GM12878 (cell line): ENCODE data around the gene PPIF. TPM values are rescaled to one million over a fixed set of nuclear protein-coding genes. Genes with fewer than 3 reads are reported as not detected.

ENCODE experiments used
- ATAC-seq: fragments of 200-7000 bp; cut with Tn5 transposase; 3 replicates; pipeline ENCODE4 v1.9.1; 2020; ENCODE audit warnings: mild to moderate bottlenecking, moderate library complexity
- BruUV-seq: library from RNA; stranded (reverse); fragments of 400-500 nt; replicated peaks from 2 replicates; lab custom pipeline; 2021; lab: Mats Ljungman, UMichigan
- CTCF ChIA-PET: fragments of 300-600 bp; sonication (Branson Sonifier 250); formaldehyde crosslinking; extraction: SDS; loops from one replicate; lab custom pipeline; 2021; ENCODE audit warnings: inconsistent platforms; lab: Yijun Ruan, JAX
- POLR2A ChIA-PET: fragments of 350-600 bp; formaldehyde crosslinking; extraction: SDS; loops from one replicate; lab custom pipeline; 2021; ENCODE audit warnings: inconsistent platforms; lab: Charles Lee
- RAD21 ChIA-PET: fragments of 300-600 bp; sonication (Branson Sonifier 250); formaldehyde crosslinking; loops from one replicate; lab custom pipeline; 2023; ENCODE audit warnings: antibody characterized with exemption; ENCODE audit not compliant: unreplicated experiment; lab: Charles Lee
- SMC1A ChIA-PET: fragments of 300-600 bp; sonication (Branson Sonifier 250); formaldehyde crosslinking; loops from one replicate; lab custom pipeline; 2023; ENCODE audit not compliant: unreplicated experiment, uncharacterized antibody; lab: Charles Lee
- DNase-seq: peaks from one replicate; pipeline ENCODE4 v3.0.0-alpha.2; 2011; ENCODE audit warnings: low read depth, low spot score
- FAIRE-seq: peaks from 3 replicates; lab custom pipeline; 2011; peaks lifted over from hg19 to GRCh38; lab: Jason Lieb, UNC
- H2AFZ ChIP-seq: 2 replicates; pipeline ENCODE4 v1.6.0; 2011; ENCODE audit warnings: low read depth, low read length, control low read depth; ENCODE audit not compliant: control insufficient read depth
- H3K27ac ChIP-seq: 2 replicates; pipeline ENCODE4 v1.5.1; 2011; ENCODE audit warnings: control low read depth; ENCODE audit not compliant: control insufficient read depth, insufficient read depth
- H3K27me3 ChIP-seq, 2 experiments: replicated peaks in 1 of 2; 2 replicates each; pipeline versions ENCODE4 v1.6.0 to v1.6.1; 2011; ENCODE audit warnings: low read length in 1 of 2; ENCODE audit not compliant: control insufficient read depth in 2 of 2, insufficient read depth in 2 of 2
- H3K36me3 ChIP-seq, 2 experiments: 2 replicates each; pipeline ENCODE4 v1.5.1; 2011; ENCODE audit warnings: low read length in 1 of 2; ENCODE audit not compliant: control insufficient read depth in 2 of 2, insufficient read depth in 2 of 2
- H3K4me1 ChIP-seq: 2 replicates; pipeline ENCODE4 v1.6.1; 2011; ENCODE audit warnings: mild to moderate bottlenecking, low read length, moderate library complexity, mixed read lengths; ENCODE audit not compliant: control insufficient read depth, insufficient read depth
- H3K4me2 ChIP-seq: 2 replicates; pipeline ENCODE4 v1.6.0; 2011; ENCODE audit warnings: control low read depth; ENCODE audit not compliant: control insufficient read depth, insufficient read depth
- H3K4me3 ChIP-seq: fragments of 200-600 bp; sonication (generic); 2 replicates; pipeline ENCODE4 v1.5.1; 2016
- H3K79me2 ChIP-seq: 2 replicates; pipeline ENCODE4 v1.6.0; 2011; ENCODE audit warnings: low read length; ENCODE audit not compliant: control insufficient read depth, insufficient read depth
- H3K9ac ChIP-seq: 2 replicates; pipeline ENCODE4 v1.8.0; 2011; ENCODE audit warnings: low read length, control low read depth, mixed read lengths; ENCODE audit not compliant: control insufficient read depth, insufficient read depth
- H3K9me3 ChIP-seq: replicated peaks from 3 replicates; pipeline ENCODE4 v1.5.1; 2011; ENCODE audit warnings: mild to moderate bottlenecking, low read length; ENCODE audit not compliant: control insufficient read depth, insufficient read depth
- H4K20me1 ChIP-seq: 2 replicates; pipeline ENCODE4 v1.6.0; 2011; ENCODE audit not compliant: control insufficient read depth, insufficient read depth
- ASH2L ChIP-seq: fragments of 300-600, 200-600 bp; sonication (generic); IDR thresholded peaks from 2 replicates; pipeline ENCODE4 v1.6.1; 2017; ENCODE audit warnings: low read depth, mild to moderate bottlenecking, borderline replicate concordance
- BACH1 ChIP-seq: fragments of 450-650 bp; IDR thresholded peaks from 2 replicates; pipeline ENCODE4 v1.6.1; 2017; ENCODE audit warnings: mild to moderate bottlenecking, borderline replicate concordance
- CTCF ChIP-seq, 3 experiments: IDR thresholded peaks in 2 of 3; conservative IDR thresholded peaks in 1 of 3; 2 replicates each; pipeline ENCODE4 v1.5.1; 2011; ENCODE audit warnings: low read depth in 3 of 3, low read length in 3 of 3, mild to moderate bottlenecking in 3 of 3, control low read depth in 2 of 3, moderate library complexity in 2 of 3, inconsistent platforms in 1 of 3, mixed read lengths in 1 of 3; ENCODE audit not compliant: control insufficient read depth in 2 of 3, insufficient read depth in 1 of 3; ENCODE audit errors: extremely low read depth in 1 of 3
- ELK1 ChIP-seq: IDR thresholded peaks from 2 replicates; pipeline ENCODE4 v1.6.1; 2012; ENCODE audit warnings: low read depth, low read length, improper control_type of control experiment
- HCFC1 ChIP-seq: fragments of 150-350 bp; IDR thresholded peaks from 2 replicates; pipeline ENCODE4 v1.6.1; 2014; ENCODE audit warnings: low read length
- IKZF1 ChIP-seq: fragments of 450-650 bp; conservative IDR thresholded peaks from 2 replicates; pipeline ENCODE4 v1.6.1; 2017; ENCODE audit warnings: antibody characterized with exemption, mild to moderate bottlenecking
- POLR2AphosphoS2 ChIP-seq: IDR thresholded peaks from 2 replicates; pipeline ENCODE4 v1.6.1; 2011; ENCODE audit warnings: low read depth, mild to moderate bottlenecking, low read length, improper control_type of control experiment, moderate library complexity
- POLR2AphosphoS5 ChIP-seq: IDR thresholded peaks from 2 replicates; pipeline ENCODE4 v1.6.1; 2011; ENCODE audit warnings: mild to moderate bottlenecking, low read length, inconsistent platforms
- POU2F2 ChIP-seq: IDR thresholded peaks from 3 replicates; pipeline ENCODE4 v1.6.1; 2011; ENCODE audit warnings: low read depth, mild to moderate bottlenecking, low read length, borderline replicate concordance
- SREBF1 ChIP-seq: IDR thresholded peaks from 2 replicates; pipeline ENCODE4 v1.6.1; 2012; ENCODE audit warnings: mild to moderate bottlenecking, low read length
- SUPT20H ChIP-seq: IDR thresholded peaks from 2 replicates; pipeline ENCODE4 v1.6.1; 2011; ENCODE audit warnings: low read depth, mild to moderate bottlenecking, low read length, moderate library complexity, borderline replicate concordance; ENCODE audit not compliant: control insufficient read depth
- SUZ12 ChIP-seq: fragments of 200-600 bp; sonication (generic); IDR thresholded peaks from one replicate; pipeline ENCODE4 v1.6.1; 2018; ENCODE audit warnings: antibody characterized with exemption, mild to moderate bottlenecking; ENCODE audit not compliant: unreplicated experiment
- WGBS: methylation state at CpG from one replicate; pipeline ENCODE4 v1.1.6; 2016; ENCODE audit warnings: low lambda C conversion rate; ENCODE audit not compliant: insufficient replicate concordance, insufficient coverage; ENCODE audit errors: missing lambda C conversion rate; 5-methylcytosine and 5-hydroxymethylcytosine counted together
- in situ Hi-C: fragments of 300-500 bp; cut with MboI; formaldehyde crosslinking; loops from 9 replicates; pipeline ENCODE4 v1.14.3; 2018; ENCODE audit warnings: mixed read lengths
- intact Hi-C: fragments of 100-400 bp; cut with micrococcal nuclease; formaldehyde crosslinking; loops from one replicate; pipeline ENCODE4 v1.14.2; 2022; ENCODE audit not compliant: unreplicated experiment
- polyA plus RNA-seq, 11 experiments: library from polyadenylated mRNA; depleted of rRNA in 4 of 11; unstranded in 6 of 11; stranded (reverse) in 5 of 11; fragments of >200 nt; fragmentation: Nextera tagmentation in 4 of 11; fragmentation: Illumina TruSeq in 1 of 11; extraction: Ambion mirVana in 4 of 11; extraction: Trizol in 1 of 11; gene quantifications; 1 replicate in 1 of 11; 2 replicates in 10 of 11; pipeline versions ENCODE4 v1.2.1 to v1.2.3, GENCODE V29; 2011 to 2016; ENCODE audit warnings: inconsistent platforms in 2 of 11, missing spikeins in 2 of 11, low read depth in 1 of 11
- total RNA-seq, 4 experiments: library from RNA; depleted of rRNA in 3 of 4; stranded (reverse); fragments of >200 nt in 3 of 4; fragmentation: Illumina TruSeq in 1 of 4; extraction: Trizol in 1 of 4; gene quantifications; 2 replicates each; pipeline versions ENCODE4 v1.2.1 to v1.2.3, GENCODE V29; 2013 to 2021
- TF ChIP-seq, protein P1 (sequence below): fragments of 150-350 bp; IDR thresholded peaks from 2 replicates; pipeline ENCODE4 v1.6.1; 2016; ENCODE audit warnings: low read depth, low read length
- TF ChIP-seq, protein P2 (sequence below): fragments of 450-650 bp; IDR thresholded peaks from 2 replicates; pipeline ENCODE4 v1.6.1; 2018; ENCODE audit warnings: borderline replicate concordance, mild to moderate bottlenecking; ENCODE audit not compliant: partially characterized antibody

The PPIF gene
- total and polyA plus RNA-seq, 10 of the 15 experiments (the other 5 are each of a cell fraction or from before 2014, with no cell fraction given) = 28.8 to 180 (median 128) TPM

- TF ChIP-seq, protein P1, sequence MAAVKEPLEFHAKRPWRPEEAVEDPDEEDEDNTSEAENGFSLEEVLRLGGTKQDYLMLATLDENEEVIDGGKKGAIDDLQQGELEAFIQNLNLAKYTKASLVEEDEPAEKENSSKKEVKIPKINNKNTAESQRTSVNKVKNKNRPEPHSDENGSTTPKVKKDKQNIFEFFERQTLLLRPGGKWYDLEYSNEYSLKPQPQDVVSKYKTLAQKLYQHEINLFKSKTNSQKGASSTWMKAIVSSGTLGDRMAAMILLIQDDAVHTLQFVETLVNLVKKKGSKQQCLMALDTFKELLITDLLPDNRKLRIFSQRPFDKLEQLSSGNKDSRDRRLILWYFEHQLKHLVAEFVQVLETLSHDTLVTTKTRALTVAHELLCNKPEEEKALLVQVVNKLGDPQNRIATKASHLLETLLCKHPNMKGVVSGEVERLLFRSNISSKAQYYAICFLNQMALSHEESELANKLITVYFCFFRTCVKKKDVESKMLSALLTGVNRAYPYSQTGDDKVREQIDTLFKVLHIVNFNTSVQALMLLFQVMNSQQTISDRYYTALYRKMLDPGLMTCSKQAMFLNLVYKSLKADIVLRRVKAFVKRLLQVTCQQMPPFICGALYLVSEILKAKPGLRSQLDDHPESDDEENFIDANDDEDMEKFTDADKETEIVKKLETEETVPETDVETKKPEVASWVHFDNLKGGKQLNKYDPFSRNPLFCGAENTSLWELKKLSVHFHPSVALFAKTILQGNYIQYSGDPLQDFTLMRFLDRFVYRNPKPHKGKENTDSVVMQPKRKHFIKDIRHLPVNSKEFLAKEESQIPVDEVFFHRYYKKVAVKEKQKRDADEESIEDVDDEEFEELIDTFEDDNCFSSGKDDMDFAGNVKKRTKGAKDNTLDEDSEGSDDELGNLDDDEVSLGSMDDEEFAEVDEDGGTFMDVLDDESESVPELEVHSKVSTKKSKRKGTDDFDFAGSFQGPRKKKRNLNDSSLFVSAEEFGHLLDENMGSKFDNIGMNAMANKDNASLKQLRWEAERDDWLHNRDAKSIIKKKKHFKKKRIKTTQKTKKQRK = no peak
- TF ChIP-seq, protein P2, sequence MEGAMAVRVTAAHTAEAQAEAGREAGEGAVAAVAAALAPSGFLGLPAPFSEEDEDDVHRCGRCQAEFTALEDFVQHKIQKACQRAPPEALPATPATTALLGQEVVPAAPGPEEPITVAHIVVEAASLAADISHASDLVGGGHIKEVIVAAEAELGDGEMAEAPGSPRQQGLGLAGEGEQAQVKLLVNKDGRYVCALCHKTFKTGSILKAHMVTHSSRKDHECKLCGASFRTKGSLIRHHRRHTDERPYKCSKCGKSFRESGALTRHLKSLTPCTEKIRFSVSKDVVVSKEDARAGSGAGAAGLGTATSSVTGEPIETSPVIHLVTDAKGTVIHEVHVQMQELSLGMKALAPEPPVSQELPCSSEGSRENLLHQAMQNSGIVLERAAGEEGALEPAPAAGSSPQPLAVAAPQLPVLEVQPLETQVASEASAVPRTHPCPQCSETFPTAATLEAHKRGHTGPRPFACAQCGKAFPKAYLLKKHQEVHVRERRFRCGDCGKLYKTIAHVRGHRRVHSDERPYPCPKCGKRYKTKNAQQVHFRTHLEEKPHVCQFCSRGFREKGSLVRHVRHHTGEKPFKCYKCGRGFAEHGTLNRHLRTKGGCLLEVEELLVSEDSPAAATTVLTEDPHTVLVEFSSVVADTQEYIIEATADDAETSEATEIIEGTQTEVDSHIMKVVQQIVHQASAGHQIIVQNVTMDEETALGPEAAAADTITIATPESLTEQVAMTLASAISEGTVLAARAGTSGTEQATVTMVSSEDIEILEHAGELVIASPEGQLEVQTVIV = no peak
- no peak for TF ChIP-seq IKZF1
Observed at GRCh38 chr10:79404231-79404609, 57.0 kb downstream of the PPIF start (continued).

DNA sequence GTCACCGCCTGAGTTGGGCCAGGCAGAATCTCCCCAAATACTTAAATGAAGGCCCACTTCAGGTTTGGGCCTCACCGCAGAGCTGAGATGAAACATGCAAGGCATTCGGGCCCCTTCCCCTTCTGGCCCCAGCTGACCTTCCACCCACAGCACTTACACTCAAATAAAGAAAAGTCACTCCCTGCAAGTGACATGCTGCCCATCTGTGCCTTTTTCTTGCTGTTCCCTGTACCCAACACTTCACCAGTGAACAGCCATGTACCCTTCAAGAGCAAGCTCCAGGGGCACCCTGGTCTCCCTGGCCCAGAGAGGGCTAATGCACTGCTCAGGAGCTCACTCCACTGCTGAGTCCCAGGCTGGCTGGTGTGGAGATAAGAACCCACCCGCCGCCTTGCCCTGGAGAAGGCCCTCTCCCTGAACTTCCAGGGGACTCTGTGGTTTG is 57.4 kb downstream of the PPIF start:
- Histone ChIP-seq H3K27me3 (no peaks in the 10 kb centered on the region; a peak in 2 of 4 replicates), H3K27ac (no peak overlapping the region), H4K20me1 (no peaks in the 10 kb centered on the region), H3K36me3 (no peaks in the 10 kb centered on the region), H3K4me3 (no peak overlapping the region), H2AFZ (no peak overlapping the region), H3K4me2 (no peak overlapping the region), H3K9ac (no peak overlapping the region), H3K9me3 (no peaks in the 10 kb centered on the region), H3K4me1 (no peaks in the 10 kb centered on the region), H3K79me2 (no peaks in the 10 kb centered on the region)
- no TSS peak for BruUV-seq
- ChIA-PET POLR2A (no interaction called here), RAD21 (no interaction called here), CTCF (interaction anchor here (1.0 to 1.6 kb wide), 2 partner anchors 21 to 31 kb away, joined by 3 to 7 read pairs; no protein-coding TSS in a partner anchor), SMC1A (no interaction called here)
- intact Hi-C loops (no loop called here), in situ Hi-C loops (no loop called here)
- FAIRE-seq (no peak), ATAC-seq (no peak), DNase-seq (no peak)
- 33% methylated on average over 5 of the region's 5 CpGs for WGBS
- no peak for TF ChIP-seq POLR2AphosphoS2
- TF ChIP-seq BACH1 = no peak
- no peak for TF ChIP-seq ASH2L
- no peak for TF ChIP-seq SUZ12
- TF ChIP-seq POU2F2 = no peak
- TF ChIP-seq ELK1 = no peak
- TF ChIP-seq HCFC1 = no peak
- no peak for TF ChIP-seq SREBF1
- no peak for TF ChIP-seq SUPT20H
- no peak for TF ChIP-seq POLR2AphosphoS5
- TF ChIP-seq CTCF (IDR thresholded peaks at IDR 0.05 in 2 of 3, conservative IDR thresholded peaks at IDR 0.05 in 1 of 3; ENCODE audit: control insufficient read depth in 2 of 3, extremely low read depth in 1 of 3, insufficient read depth in 1 of 3, low read depth in 3 of 3, low read length in 3 of 3) = no peak
